WI38 (cell line): ENCODE data around the gene THSD8.

Experiments used
- H3K4me3 ChIP-seq: 2 replicates; pipeline ENCODE4 v1.5.1; 2011; ENCODE audit warnings: low read depth, mild to moderate bottlenecking, control low read depth, low read length
- TF ChIP-seq, protein P1 (sequence below): IDR thresholded peaks from 2 replicates; pipeline ENCODE4 v1.5.1; 2012; ENCODE audit warnings: low read depth, mild to moderate bottlenecking, control low read depth, low read length

THSD8 gene

DNA sequence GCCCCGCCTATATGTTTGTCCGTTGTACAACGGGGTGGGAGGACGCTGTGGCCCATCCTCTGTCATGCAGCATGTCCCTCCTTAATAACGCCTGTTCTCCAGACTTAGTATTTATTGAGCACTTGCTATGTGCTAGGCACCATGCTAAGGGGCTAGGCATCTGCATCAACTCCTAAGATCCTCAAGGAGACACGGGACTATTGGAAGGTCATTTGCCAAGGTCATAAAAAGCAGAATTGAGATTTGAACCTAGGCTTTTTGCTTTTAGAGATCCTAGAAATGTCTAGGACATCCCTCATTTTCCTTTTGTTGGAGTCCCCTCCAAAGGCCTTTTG, 34.6 kb downstream of the THSD8 start:
- TF ChIP-seq, protein P1, sequence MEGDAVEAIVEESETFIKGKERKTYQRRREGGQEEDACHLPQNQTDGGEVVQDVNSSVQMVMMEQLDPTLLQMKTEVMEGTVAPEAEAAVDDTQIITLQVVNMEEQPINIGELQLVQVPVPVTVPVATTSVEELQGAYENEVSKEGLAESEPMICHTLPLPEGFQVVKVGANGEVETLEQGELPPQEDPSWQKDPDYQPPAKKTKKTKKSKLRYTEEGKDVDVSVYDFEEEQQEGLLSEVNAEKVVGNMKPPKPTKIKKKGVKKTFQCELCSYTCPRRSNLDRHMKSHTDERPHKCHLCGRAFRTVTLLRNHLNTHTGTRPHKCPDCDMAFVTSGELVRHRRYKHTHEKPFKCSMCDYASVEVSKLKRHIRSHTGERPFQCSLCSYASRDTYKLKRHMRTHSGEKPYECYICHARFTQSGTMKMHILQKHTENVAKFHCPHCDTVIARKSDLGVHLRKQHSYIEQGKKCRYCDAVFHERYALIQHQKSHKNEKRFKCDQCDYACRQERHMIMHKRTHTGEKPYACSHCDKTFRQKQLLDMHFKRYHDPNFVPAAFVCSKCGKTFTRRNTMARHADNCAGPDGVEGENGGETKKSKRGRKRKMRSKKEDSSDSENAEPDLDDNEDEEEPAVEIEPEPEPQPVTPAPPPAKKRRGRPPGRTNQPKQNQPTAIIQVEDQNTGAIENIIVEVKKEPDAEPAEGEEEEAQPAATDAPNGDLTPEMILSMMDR: no peak
- no peak overlapping the region for H3K4me3 ChIP-seq

DNA sequence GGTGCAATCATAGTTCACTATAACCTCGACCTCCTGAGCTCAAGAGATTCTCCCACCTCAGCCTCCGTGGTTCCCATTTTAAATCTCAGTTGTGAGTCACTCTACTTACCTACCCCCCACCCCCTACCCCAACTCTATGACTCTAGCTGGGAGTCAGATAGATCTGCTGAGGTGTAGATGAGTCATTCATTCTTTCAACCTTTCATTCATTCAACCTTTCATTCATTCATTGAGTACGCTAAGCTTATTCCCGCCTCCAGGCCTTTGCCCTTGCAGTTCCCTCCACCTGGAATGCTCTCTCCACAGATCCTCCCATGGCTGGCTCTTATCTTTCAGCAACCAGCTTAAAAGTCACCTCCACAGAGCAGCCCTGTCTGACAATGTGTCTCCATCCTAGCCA, 35.4 kb downstream of the THSD8 start:
- TF ChIP-seq, protein P1: no peak

GRCh38 chr19:12838182-12838885, 36.5 kb downstream of the THSD8 start, which contains the start of gene MAST1:
TSS of gene MAST1 (plus strand) at chr19:12838515. CDS start at chr19:12838573, 58 bp downstream.
- peak within 1 kb of the TSS; percentile 35 for H3K4me3 ChIP-seq
- TF ChIP-seq, protein P1: no peak

More for the DNA sequence above, 35.4 kb downstream of the THSD8 start:
- H3K4me3 ChIP-seq: no peak overlapping the region

DNA sequence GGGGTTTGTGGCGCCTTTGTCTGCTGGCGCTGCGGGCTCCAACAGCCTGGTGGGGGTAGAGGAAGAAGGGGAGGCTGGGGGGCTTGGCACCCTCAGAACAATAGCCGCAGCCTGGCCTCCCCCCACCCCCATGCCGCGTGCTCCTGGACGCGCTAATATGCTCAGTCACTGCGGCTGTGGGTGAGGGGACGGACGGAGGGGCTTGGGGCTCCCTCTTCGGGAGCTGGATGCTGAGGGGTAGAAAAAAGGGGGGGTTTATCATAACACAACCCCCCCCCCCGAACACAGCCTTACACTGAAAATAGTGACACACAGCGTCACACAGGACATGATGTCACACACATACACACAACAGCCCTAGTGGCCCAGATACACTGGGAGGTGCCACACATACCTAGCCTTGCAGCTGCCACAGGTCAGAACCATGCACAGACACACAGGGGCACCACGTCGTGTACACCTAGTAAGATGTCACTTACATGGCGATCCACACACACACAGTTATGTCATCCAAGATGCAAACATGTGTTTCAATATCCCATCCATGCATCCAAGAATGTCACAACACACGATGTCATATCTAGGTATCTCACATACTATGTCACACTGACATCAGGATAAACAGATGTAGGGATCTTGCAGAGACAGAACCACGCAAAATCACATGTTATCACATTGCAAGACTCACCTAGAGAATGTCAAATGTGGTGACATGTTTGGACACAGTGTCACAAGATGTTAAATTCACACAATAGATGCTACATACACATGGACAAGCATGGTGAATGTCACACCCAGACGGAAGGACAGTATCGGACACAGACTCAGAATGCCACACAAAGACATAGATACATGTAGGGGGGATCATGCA, 37.3 kb downstream of the THSD8 start:
- TF ChIP-seq, protein P1: no peak
- no peak overlapping the region for H3K4me3 ChIP-seq

DNA sequence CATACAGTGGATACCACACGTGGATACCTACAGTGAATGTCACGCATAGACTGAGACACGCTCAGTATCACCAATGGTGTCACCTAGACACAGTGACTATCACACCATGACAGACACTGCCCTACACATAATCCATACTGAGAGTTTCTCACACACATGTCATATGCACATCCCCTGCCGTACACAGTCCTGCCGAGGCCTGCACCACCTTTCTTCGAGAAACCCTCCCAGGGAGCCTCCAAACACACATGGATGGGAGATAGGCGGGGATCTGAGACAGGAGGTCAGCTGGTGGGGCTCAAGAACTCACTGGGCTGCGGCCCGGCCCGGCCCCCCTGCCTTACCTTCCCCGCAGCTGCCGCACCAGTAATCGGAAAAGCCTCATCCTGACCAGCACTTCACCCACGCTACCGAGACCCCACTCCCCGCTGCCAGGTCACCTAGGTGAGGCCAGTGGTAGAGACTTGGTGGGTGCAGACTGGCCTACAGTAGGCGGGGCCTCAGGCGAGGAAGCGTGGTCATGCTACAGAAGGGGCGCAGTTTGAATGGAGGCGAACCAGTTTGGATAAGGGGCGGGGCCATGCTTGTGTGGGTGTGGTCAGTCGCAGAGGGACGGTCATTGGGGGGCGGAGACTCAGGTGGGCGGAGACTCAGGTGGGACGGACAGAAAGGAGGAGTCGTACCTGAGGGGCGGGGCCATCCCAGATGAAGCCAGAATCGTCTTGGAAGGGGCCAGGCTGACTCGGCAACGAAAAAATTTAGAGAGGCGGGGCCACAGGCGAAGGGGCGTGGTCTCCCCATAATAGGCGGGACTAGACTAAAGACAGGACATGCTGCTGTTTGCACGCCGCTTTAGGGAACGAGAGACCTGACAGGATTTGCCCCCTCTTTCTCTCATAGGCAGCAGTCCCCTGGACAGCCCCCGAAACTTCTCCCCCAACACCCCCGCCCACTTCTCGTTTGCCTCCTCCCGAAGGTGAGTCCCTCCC, 38.5 kb downstream of the THSD8 start:
- TF ChIP-seq, protein P1: no peak
- peak overlapping the region; percentile 12; the same call in 1 of the 2 replicates for H3K4me3 ChIP-seq

- H3K4me3 ChIP-seq: peak overlapping the region; percentile 12; the same call in 1 of the 2 replicates
- TF ChIP-seq, protein P1: no peak
Measured at GRCh38 chr19:12841094-12841493, 39.2 kb downstream of the THSD8 start.
